Anterior cingulate cortex (tissue), 58 donors: ENCODE data around the gene BTNL9.
"Not testable (repeated sequence)": the region's sequence is repeated elsewhere in the genome, so short reads cannot be mapped to it uniquely, and the experiment has no call there.

Experiments
- DNase-seq, 58 donors: peaks; one replicate each; lab custom pipeline; 2025; lab: John Stamatoyannopoulos, UW

Gene BTNL9

DNA sequence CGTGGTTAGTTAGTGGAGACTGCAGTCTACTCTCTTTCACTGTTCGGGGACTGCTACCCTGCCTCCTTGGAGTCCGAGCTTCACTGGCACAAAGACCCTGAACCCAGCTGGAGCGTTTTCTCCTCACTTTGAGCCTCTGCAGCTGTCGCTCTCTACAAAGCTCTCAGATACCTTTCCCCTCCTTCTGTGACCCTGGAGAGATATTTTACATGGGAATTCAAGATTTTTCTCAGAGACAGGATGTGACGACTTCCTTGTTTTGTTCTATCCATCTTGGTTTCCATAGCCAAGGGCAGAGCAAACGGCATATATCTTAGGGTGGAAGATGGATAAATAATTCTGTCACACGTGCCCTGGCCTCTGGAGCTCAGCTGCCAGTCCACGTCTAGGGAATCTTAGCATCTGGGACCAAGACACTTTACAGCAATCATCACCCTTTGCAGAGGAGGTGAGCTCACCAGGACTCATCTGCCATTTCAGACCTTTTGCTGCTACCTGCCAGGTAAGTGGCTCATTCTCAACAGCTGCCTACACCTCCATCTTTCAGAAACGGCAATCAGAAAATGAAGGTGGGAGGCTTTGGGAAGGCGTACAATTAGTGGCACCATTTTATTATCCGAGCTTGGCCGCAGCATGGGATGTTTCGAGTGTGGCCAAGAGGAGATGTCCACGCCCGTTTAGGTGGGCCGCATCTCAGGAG lies at the start of gene BTNL9:
BTNL9 (plus strand) TSS at position 336 of the 700 bp plus-strand sequence. CDS start 5,224 bp downstream, outside the sequence.
- DNase-seq, result no peak

DNA sequence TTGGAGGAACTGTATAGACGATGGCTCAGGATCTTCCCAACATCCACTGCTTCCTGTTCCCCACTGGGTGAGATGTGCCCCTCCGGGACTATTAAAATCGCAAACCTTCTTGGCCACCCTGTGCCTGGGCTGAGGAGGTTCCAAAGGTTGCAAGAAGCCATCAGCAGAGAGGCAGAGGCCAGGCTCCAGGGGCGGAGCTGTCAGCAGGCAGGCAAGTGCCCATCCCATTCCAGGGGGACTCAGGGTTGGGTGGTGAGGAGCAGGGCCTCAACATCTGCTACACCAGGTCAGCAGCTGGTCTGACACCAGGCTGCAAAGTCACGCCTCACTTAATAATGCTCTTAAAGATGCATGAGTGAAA lies 49.2 kb upstream of the BTNL9 start:
- no peak for DNase-seq

DNA sequence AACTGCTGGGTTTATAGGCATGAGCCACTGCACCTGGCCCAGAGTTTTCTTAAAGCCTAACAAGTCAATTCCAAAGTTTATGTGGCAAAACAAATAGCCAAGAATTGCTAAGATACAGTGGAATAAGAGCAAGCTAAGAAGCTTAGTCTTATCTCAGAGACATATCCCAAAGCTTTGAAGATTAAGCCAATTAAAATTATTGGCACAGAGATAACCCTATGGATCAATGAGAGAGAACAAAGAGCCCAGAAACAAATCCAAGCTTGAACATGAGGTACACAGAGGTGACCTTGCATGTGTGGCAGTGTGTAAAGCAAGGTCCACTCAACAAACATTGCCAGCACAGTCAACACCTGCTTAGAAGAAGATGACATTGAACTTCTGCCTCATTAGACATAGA lies 38.1 kb upstream of the BTNL9 start:
- no peak for DNase-seq

DNA sequence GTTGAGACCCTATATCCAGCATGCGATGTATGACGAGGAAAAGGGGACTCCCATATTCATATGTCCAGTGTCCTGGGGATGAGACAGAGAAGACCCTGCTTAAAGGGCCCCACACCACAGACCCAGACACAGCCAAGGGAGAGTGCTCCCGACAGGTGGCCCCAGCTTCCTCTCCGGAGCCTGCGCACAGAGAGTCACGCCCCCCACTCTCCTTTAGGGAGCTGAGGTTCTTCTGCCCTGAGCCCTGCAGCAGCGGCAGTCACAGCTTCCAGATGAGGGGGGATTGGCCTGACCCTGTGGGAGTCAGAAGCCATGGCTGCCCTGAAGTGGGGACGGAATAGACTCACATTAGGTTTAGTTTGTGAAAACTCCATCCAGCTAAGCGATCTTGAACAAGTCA lies 34.3 kb upstream of the BTNL9 start:
- no peak for DNase-seq

DNA sequence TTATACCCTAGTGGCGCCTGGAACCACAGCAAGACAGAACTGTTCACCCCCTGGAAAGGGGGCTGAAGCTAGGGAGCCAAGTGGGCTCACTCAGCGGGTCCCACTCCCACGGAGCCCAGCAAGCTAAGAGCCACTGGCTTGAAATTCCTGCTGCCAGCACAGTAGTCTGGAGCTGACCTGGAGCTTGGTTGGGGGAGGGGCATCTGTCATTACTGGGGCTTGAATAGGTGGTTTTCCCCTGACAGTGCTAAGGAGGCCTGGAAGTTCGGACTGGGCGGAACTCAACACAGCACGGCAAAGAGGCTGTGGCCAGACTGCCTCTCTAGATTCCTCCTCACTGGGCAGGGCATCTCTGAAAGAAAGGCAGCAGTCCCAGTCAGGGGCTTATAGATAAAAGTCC lies 31.9 kb upstream of the BTNL9 start:
- DNase-seq, result no peak

DNA sequence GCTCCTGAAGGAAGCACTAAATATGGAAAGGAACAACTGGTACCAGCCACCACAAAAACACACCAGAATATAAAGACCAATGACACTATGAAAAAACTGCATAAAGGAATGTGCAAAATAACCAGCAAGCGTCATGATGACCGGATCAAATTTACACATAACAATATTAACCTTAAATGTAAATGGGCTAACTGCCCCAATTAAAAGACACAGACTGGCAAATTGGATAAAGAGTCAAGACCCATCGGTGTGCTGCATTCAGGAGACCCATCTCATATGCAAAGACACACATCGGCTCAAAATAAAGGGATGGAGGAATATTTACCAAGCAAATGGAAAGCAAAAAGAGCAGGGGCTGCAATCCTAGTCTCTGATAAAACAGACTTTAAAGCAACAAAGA lies 30.0 kb upstream of the BTNL9 start:
- DNase-seq, result not testable (repeated sequence)

DNA sequence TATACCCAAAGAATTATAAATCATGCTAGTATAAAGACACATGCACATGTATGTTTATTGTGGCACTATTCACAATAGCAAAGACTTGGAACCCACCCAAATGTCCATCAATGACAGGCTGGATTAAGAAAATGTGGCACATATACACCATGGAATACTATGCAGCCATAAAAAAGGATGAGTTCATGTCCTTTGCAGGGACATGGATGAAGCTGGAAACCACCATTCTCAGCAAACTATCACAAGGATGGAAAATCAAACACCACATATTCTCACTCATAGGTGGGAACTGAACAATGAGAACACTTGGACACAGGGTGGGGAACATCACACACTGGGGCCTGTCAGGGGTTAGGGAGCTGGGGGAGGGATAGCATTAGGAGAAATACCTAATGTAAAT lies 25.4 kb upstream of the BTNL9 start:
- DNase-seq, result not testable (repeated sequence)

DNA sequence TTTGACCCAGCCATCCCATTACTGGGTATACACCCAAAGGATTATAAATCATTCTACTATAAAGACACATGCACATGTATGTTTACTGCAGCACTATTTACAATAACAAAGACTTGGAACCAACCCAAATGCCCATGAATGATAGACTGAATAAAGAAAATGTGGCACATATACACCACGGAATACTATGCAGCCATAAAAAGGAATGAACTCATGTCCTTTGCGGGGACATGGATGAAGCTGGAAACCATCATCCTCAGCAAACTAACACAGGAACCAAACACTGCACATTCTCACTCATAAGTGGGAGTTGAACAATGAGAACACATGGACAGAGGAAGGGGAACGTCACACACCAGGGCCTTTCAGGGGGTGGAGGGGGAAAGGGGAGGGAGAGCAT lies 22.6 kb upstream of the BTNL9 start:
- DNase-seq, result not testable (repeated sequence)

DNA sequence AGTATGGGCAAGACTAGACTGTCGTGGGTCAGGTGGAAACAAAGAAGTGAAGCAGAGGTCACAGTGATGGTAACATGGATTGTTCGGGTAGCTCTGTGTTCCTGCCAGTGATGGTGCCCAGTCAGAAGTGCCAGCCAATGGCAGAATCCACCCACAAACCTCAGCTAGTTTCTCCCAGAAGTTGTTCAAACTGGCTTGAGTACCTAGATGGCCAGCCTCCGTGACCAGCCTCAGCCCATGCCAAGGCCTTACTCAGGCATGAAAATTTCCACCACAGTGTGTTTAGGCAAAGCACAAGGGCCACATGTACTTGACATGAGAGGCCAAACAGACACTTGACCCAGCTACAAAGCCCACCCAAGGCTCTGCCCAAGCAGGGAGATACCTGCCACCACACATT lies 19.4 kb upstream of the BTNL9 start:
- no peak for DNase-seq

DNA sequence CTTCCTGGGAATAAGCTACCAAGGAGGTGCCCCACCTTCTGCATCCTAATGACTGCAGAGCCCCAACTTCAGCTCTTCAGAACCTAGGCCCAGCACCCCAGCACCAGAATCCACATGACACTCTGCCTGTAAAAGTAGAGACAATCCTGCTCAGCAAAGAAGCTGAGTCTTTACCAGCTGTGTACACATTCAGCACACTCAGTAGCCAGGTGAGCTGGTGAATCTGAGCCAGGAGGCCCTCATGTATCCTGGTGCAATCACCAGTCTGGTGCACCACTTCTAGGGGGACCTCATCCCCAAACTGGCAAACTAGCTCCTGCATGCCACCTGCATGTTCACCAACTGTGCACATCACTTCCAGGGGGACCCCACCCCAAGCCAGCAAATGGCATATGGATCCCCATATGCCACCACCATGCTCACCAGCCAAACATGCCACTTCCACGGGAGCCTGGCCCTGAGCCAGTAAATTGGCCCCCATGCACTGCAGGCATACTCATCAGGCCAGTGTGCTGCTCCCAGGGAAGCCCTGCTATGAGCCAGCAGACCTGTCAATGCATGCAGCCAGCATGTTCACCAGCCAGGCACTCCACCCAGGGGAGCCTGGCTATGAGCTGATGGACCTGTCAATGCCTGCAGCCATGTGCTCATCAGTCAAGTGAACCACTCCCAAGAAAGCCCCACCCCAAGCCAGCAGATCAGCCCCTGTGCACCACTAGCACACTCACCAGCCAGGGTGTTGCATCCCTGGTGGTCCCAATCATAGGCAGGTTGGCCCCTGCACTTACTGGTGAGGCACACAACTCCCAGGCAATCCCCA lies 15.6 kb upstream of the BTNL9 start:
- no peak for DNase-seq

DNA sequence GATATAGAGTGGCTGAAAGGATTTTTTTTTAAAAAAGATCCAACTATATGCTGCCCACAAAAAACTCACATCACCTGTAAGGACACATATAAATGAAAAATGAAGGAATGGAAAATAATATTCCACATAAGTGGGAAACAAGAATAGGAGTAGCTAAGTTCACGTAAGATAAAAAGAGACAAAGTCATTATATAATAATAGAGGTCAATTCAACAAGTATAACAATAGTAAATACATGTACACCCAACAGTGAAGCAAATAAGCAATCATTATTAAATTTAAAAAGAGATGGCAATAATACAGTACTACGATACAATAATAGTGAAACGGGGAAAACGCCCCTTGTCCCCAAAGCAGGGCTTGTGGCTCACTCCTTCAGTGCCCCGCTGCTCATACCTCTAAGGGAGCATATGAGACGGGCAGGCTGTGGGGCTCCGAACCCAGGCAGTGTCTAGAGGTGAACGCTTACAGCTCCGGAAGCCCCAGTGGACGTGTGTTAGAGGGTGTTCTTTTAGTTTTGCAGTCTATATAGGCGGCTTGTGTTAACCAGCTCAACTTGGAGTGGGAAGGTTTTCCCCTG lies 12.5 kb upstream of the BTNL9 start:
- no peak for DNase-seq

DNA sequence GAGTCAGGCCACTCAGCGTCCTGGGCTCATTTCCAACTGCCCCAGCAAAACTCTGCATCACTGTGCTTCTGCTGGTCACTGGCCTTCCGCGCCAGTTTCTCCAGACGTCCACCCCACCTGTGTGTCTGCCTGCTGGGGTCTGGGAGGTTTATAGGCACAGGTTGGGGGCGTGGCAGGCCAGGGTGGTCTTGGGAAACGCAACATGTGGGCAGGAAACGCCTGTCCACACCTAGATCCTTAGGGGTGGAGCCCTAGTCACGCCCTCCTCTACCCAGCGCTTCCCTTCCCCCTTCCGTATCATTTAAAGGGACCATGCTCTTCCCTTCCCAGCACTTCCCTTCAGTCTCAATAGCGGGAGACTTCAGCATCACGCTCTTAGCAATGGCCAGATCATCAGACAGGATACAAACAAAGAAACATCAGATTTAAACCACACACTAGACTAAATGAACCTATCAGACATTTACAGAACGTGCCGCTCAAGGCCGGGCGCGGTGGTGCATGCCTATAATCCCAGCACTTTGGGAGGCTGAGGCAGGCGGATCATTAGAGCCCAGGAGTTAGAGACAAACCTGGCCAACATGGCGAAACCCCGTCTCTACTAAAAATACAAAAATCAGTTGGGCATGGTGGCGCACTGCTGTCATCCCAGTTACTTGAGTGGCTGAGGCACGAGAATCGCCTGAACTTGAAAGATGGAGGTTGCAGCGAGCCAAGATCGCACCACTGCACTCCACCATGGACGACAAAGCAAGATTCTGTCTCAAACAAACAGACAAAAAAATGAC lies 11.8 kb upstream of the BTNL9 start:
- DNase-seq, result no peak

DNA sequence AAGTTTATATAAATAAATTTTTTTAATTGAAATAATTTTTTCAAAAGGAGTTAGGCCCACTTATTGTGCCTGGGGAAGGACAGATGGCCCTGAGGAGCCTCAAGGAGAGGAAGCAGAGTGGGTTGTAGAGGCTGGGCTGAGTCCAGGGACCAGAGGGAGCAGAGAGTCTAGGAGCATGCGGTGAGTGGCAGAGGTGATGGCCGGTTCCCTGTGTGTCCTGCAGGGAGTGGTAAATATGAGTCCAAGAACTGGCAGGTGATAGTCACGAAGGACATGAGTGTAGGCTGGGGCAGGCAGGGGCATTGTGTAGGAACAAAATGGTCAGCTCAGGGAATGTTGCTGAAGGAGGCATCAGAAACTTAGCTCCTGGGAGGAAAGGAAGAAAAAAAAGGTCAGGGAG lies 8.3 kb upstream of the BTNL9 start:
- DNase-seq, result no peak

DNA sequence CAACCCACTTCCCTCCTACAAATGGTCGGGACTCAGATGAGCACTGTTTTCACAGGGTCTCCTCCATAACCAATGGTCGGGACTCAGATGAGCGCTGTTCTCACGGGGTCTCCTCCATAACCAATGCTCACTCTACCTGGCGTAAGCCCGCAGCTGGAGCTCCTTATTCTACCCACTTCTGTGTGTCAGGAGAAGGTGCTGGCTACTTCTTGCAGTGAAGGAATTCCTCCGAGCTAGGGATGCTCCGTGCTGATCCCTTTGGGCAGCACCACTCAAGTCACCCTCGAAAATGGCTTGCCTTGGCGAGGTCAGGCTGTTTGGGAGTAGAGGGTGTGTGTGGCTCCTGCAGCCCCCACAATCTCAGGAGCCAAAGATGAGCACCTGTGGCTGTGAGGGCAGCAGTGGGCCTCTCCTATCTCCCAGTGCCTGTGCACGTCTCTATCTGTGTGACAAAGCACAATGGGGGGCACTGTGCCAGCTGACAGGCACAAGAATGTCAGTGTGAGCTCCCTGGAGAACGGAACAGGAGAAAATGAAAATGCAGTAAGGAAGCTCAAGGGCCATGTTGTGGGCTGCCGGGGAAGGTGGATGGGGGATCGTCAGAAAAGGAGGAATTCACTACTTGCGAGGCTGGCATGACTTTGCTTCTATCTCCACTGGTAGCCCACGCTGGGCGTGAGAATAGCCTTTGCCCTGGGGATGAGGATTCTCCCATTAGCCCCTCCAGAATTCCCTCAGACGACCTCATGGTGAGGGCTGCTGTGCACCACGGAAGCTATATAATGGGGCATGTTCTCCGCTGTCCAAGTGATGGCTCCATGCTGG lies 3.9 kb upstream of the BTNL9 start:
- DNase-seq, result peak in 1 of 58 donors; percentile 8

DNA sequence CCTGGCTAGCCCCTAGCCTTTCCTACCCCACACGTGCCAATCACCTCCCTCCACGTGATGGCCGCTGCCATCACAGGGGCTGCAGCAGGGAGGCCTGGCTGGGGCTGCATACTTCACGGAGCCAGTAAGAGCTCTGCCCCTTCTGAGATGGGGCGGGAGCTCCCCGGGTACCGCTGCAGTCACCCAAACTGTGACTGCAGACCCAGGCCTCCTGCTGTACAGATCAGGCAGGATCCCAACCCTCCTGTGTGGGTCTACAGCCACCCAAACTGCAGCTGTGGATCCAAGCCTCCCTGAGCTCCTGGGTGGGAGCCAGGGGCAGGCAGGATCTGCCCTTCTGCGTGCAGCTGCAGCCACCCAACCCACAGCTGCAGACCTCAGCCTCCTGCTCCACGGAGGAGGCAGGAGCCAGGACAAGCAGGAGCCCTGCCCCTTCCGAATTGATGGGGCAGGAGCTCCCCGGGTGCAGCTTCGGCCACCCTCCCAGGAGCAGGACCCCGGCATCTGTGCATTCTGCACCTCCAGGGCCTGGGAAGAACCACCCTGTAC lies 3.2 kb upstream of the BTNL9 start:
- DNase-seq, result no peak

DNA sequence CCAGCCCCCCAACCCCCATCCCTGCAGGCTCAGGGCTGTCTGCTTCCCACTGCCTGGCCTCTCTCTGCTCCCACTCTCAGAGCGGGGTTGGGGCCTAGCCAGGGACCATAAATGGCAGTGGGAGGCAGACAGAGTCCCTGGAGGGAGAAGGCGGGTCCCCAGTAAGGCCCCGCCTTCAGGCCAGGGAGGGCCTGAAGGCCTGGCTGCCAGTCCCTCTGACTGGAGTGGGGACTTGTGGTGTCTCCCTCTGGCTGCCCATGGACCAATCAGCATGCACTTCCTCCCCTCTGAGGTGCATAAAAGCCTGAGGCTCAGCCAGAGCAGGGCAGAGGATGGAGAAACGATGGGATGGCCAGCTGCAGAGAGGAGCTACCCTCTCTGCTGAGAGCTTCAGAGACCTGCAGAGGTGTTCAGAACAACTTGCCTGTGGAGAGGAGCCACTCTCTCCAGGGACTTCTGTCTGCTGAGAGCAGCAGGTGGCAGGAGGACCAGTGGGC lies 2.7 kb upstream of the BTNL9 start:
- no peak for DNase-seq

DNA sequence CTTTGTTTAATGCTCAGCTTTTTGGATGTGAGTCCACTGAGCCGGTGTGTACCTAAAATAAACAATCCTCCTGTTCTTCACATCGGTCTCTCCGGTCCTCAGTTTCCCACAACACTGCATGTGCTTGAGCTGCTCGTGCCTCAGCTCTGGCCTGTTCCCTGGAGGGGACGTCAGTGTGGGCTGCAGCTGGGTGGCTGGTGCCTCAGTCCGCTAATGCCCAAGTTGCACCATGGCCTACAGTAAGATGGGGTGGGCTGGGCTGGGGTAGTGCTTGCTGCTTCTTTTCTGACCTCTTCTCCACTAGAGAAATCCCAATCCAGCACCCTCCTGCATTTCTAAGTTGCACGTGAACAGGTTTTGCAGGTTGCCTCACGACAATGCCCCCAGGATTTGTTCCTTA lies 595 bp upstream of the BTNL9 start:
- no peak for DNase-seq

DNA sequence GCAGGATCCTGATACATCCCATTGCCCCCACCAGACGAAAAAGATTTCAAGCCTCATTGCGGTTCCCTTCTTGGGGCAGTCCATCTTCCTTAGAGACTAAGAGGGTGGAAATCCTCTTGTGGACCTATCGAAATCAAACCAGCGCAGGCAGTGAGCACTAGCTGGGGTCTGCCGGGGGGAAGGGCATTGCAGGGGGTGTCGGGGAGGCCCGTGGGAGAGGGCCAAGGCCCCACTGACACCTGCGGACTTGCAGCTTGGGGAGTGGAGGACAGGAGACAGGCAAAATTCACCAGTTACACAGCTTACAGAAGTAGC lies 522 bp downstream of the BTNL9 start:
- DNase-seq, result no peak

DNA sequence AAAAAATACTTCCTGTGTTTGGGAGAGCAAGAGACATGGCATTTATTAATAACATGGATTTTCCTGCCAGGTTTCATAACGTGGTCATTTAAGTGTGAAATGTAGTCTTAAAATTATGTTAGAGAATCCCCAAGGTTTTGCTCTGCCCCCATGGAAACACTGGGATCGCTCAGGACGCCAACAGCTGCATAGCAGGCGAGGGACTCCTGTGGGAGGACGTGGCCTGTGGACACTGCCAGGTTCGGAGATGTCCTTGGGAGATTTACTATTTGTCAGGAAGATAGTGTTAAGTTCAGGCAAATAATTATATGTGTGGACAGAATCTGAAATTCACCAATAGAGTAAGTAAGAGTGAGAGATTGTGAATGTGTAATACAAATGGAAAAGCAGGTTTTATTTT lies 977 bp downstream of the BTNL9 start:
- no peak for DNase-seq
